ENCODE results near the gene ATRNL1.

DNA sequence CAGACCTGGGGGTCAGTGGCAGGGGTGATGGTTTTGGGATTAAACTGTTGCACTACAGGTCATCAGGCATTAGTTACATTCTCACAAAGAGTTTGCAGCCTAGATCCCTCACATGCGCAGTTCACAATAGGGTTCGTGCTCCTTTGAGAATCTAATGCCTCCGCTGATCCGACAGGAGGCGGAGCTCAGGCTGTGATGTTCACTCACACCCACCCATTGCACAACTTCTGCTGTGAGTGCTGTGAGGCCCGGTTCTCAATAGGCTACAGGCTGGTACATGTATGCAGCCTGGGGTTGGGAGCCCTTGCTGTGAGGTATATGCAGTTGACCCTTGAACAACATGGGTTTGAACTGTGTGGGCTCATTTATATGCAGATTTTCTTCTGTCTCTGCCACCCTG lies 763.4 kb downstream of the ATRNL1 start:
- TF ChIP-seq CTCF (IDR thresholded peaks at IDR 0.05 in 8 of 11, conservative IDR thresholded peaks at IDR 0.05 in 3 of 11) (no peak), POLR2A (IDR thresholded peaks at IDR 0.05) (no peak)
